HL-60 (cell line): ENCODE results near the gene NAA11.
A peak's percentile ranks its signal among the peaks of the same experiment; 100 is the strongest.

ENCODE experiments used
- DNase-seq, 2 experiments: peaks; one replicate each; pipeline ENCODE4 v3.0.0-alpha.2; 2010 to 2020; ENCODE audit warnings: low read depth in 1 of 2, low spot score in 1 of 2
- H3K27ac ChIP-seq: fragments of 250-450 bp; sonication (Bioruptor Pico); replicated peaks from 2 replicates; pipeline ENCODE4 v1.5.1; 2020; ENCODE audit warnings: mild to moderate bottlenecking, moderate library complexity
- H3K27me3 ChIP-seq: fragments of 250-450 bp; sonication (Bioruptor Pico); 2 replicates; pipeline ENCODE4 v1.5.1; 2021; ENCODE audit warnings: mild to moderate bottlenecking, moderate library complexity; ENCODE audit not compliant: insufficient read depth, poor library complexity, severe bottlenecking
- H3K4me3 ChIP-seq: replicated peaks from 2 replicates; pipeline ENCODE4 v1.5.1; 2011; ENCODE audit warnings: mild to moderate bottlenecking, control low read depth, low read length; ENCODE audit not compliant: insufficient read depth
- GABPA ChIP-seq: IDR thresholded peaks from 2 replicates; pipeline ENCODE4 v1.6.1; 2012; ENCODE audit warnings: low read depth
- POLR2AphosphoS5 ChIP-seq: IDR thresholded peaks from 2 replicates; pipeline ENCODE4 v1.6.1; 2012; ENCODE audit warnings: low read depth
- SPI1 ChIP-seq: IDR thresholded peaks from 2 replicates; pipeline ENCODE4 v1.6.1; 2012; ENCODE audit warnings: low read depth, mild to moderate bottlenecking, borderline replicate concordance
- TF ChIP-seq, protein P1 (sequence below): IDR thresholded peaks from 2 replicates; pipeline ENCODE4 v1.6.1; 2012; ENCODE audit warnings: low read depth; ENCODE audit not compliant: insufficient replicate concordance
- TF ChIP-seq, protein P2 (sequence below): IDR thresholded peaks from one replicate; pipeline ENCODE4 v1.5.1; 2011; ENCODE audit warnings: low read length, control low read depth, inconsistent platforms; ENCODE audit not compliant: insufficient read depth

The NAA11 gene

DNA sequence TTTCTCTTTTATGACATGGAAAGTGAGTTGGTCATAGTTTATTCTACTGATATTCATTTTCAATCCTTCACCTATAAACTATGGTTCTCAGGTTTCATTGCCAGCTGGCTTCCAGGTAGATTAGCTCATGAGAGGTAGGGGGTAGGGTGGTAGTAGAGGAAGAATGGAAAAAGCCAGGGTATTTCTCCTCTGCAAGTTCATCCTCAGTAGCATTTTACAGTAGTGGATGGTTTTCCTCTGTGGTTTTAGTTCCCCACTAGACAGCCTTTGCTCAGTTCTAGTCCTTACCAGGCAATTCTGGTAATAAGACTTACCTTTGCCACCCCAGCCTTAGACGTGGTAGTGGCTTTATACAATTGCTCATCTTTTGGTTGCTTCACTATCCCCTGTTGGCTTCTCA lies 8.9 kb upstream of the NAA11 start:
- no peak overlapping the region for H3K27ac ChIP-seq
- TF ChIP-seq, protein P1, sequence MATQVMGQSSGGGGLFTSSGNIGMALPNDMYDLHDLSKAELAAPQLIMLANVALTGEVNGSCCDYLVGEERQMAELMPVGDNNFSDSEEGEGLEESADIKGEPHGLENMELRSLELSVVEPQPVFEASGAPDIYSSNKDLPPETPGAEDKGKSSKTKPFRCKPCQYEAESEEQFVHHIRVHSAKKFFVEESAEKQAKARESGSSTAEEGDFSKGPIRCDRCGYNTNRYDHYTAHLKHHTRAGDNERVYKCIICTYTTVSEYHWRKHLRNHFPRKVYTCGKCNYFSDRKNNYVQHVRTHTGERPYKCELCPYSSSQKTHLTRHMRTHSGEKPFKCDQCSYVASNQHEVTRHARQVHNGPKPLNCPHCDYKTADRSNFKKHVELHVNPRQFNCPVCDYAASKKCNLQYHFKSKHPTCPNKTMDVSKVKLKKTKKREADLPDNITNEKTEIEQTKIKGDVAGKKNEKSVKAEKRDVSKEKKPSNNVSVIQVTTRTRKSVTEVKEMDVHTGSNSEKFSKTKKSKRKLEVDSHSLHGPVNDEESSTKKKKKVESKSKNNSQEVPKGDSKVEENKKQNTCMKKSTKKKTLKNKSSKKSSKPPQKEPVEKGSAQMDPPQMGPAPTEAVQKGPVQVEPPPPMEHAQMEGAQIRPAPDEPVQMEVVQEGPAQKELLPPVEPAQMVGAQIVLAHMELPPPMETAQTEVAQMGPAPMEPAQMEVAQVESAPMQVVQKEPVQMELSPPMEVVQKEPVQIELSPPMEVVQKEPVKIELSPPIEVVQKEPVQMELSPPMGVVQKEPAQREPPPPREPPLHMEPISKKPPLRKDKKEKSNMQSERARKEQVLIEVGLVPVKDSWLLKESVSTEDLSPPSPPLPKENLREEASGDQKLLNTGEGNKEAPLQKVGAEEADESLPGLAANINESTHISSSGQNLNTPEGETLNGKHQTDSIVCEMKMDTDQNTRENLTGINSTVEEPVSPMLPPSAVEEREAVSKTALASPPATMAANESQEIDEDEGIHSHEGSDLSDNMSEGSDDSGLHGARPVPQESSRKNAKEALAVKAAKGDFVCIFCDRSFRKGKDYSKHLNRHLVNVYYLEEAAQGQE: no peak
- TF ChIP-seq GABPA: no peak
- no peak for TF ChIP-seq SPI1
- TF ChIP-seq, protein P2, sequence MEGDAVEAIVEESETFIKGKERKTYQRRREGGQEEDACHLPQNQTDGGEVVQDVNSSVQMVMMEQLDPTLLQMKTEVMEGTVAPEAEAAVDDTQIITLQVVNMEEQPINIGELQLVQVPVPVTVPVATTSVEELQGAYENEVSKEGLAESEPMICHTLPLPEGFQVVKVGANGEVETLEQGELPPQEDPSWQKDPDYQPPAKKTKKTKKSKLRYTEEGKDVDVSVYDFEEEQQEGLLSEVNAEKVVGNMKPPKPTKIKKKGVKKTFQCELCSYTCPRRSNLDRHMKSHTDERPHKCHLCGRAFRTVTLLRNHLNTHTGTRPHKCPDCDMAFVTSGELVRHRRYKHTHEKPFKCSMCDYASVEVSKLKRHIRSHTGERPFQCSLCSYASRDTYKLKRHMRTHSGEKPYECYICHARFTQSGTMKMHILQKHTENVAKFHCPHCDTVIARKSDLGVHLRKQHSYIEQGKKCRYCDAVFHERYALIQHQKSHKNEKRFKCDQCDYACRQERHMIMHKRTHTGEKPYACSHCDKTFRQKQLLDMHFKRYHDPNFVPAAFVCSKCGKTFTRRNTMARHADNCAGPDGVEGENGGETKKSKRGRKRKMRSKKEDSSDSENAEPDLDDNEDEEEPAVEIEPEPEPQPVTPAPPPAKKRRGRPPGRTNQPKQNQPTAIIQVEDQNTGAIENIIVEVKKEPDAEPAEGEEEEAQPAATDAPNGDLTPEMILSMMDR: no peak
- no peak for TF ChIP-seq POLR2AphosphoS5
- H3K27me3 ChIP-seq: no peaks in the 10 kb centered on the region
- no peak for DNase-seq
- no peak overlapping the region for H3K4me3 ChIP-seq

DNA sequence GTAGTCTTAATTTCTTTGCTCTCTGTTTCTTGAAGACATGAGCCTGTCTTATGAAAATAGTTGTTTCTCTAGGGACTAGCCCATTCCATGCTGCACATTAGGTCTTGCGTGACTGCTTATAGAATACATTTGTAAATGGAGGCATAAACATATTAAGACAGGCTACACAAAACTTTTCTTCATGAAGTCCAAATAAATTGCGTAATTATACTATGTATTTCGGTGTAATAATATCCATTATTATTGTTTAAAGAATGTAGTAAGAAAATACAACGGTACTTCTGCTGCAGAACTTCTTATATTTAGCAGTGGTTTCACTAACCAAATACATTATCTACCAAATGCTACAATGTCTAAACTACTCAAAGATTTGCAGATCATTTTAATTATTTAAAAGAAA lies 8.5 kb upstream of the NAA11 start:
- DNase-seq: no peak
- H3K27ac ChIP-seq: no peak overlapping the region
- H3K27me3 ChIP-seq: no peaks in the 10 kb centered on the region
- TF ChIP-seq, protein P1: no peak
- TF ChIP-seq POLR2AphosphoS5: no peak
- H3K4me3 ChIP-seq: no peak overlapping the region

DNA sequence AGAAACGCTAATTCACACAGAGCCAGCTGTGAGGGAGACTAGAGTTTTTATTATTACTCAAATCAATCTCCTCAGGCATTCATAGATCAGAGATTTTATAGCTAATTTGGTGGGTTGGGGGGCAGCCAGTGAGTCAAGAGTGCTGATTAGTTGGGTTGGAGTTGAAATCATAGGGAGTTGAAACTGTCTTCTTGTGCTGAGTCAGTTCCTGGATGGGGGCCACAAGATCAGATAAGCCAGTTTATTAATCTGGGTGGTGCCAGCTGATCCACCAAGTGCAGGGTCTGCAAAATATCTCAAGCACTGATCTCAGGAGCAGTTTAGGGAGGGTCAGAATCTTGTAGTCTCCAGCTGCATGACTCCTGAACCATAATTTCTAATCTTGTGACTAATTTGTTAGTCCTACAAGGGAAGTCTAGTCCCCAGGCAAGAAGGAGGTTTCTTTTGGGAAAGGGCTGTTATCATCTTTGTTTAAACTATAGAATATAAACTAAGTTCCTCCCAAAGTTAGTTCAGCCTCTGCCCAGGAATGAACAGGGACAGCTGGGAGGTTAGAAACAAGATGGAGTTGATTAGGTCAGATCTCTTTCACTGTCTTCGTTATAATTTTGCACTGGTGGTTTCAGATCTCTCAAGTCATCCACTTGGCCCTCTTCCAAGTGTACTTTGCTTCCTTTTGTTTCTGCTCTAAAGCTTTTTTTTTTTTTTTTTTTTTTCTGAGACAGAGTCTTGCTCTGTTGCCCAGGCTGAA lies 5.4 kb upstream of the NAA11 start:
- Histone ChIP-seq H3K27me3 (no peaks in the 10 kb centered on the region), H3K27ac (no peak overlapping the region), H3K4me3 (no peak overlapping the region)
- DNase-seq: peak; percentile 5 to 41
- TF ChIP-seq SPI1 (no peak), POLR2AphosphoS5 (no peak), GABPA (no peak)
- TF ChIP-seq, protein P1: no peak
- TF ChIP-seq, protein P2: no peak
